Uterus (tissue), 4 donors: ENCODE data around the gene LPP. TPM values are rescaled to one million over a fixed set of nuclear protein-coding genes. Genes with fewer than 3 reads are reported as not detected.

Experiments used
- DNase-seq, 2 donors: peaks; one replicate each; pipeline ENCODE4 v3.0.0-alpha.2; 2019 to 2020
- H3K27ac ChIP-seq, 2 donors: fragments of 200-600 bp; sonication (generic); 1 replicate in 1 of 2; 2 replicates in 1 of 2; pipeline ENCODE4 v1.5.1; 2016 to 2018
- H3K27me3 ChIP-seq, 2 donors: fragments of 200-600 bp; sonication (generic); one replicate each; pipeline ENCODE4 v1.5.1; 2018 to 2019; ENCODE audit warnings: control low read depth in 1 of 2
- H3K36me3 ChIP-seq, 2 donors: fragments of 200-600 bp; sonication (generic); one replicate each; pipeline ENCODE4 v1.5.1; 2019; ENCODE audit warnings: control low read depth in 1 of 2
- H3K4me1 ChIP-seq, 2 donors: fragments of 200-600 bp; sonication (generic); one replicate each; pipeline ENCODE4 v1.5.1; 2018 to 2019; ENCODE audit warnings: control low read depth in 1 of 2
- H3K4me3 ChIP-seq, 2 donors: fragments of 200-600 bp; sonication (generic); 1 replicate in 1 of 2; 2 replicates in 1 of 2; pipeline ENCODE4 v1.5.1; 2018 to 2019; ENCODE audit warnings: mild to moderate bottlenecking in 1 of 2
- H3K9me3 ChIP-seq, 2 donors: fragments of 200-600 bp; sonication (generic); one replicate each; pipeline ENCODE4 v1.5.1; 2019; ENCODE audit warnings: control low read depth in 1 of 2
- POLR2A ChIP-seq, 2 donors: fragments of 450-650 bp; IDR thresholded peaks; one replicate each; pipeline ENCODE4 v1.6.1; 2016; ENCODE audit warnings: antibody characterized with exemption in 2 of 2, mild to moderate bottlenecking in 1 of 2, moderate library complexity in 1 of 2
- intact Hi-C: fragments of 100-400 bp; cut with DNase I; formaldehyde crosslinking; loops from one replicate; pipeline ENCODE4 v1.15.1; 2023; ENCODE audit warnings: low total_unique reads
- total RNA-seq, 4 donors: library from RNA; depleted of rRNA in 3 of 4; stranded (reverse); fragments of >200 nt in 3 of 4; gene quantifications; one replicate each; pipeline versions ENCODE4 v1.1.0 to v1.2.4, GENCODE V29; 2014 to 2023
- TF ChIP-seq, protein P1 (sequence below), 4 experiments: fragments of 200-600 bp in 2 of 4; fragments of 450-650 bp in 2 of 4; sonication (generic) in 2 of 4; IDR thresholded peaks; one replicate each; pipeline ENCODE4 v1.5.1; 2016 to 2019; ENCODE audit warnings: antibody characterized with exemption in 4 of 4, mild to moderate bottlenecking in 2 of 4, moderate library complexity in 1 of 4
- donor health status: DM: yes; HTN: yes; CAD: no.

Gene LPP
- total RNA-seq, 4 donors from 2014 or later, result 180 to 1,374 (median 712) TPM

DNA sequence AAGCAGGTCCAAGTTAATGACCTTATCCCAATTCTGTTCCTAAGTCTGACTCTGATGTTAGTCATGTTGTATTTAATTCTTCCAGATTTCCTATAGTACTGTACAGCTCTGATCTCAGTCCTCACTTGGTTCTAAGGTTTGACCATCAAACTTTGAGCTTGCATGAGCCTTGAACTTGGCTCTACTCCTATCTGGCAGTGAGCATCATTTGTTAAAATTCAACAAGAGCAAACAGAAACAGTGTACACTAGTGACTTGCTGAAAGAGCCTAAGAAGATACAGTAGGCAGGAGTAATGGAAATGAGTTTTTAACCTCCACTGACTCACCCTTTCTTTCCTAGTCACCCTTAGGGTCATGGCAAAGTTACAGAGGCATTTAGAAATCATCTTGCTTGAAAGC lies 566.7 kb downstream of the LPP start:
- no peak for DNase-seq
- no peak for TF ChIP-seq POLR2A (IDR thresholded peaks at IDR 0.05)
- TF ChIP-seq, protein P1, sequence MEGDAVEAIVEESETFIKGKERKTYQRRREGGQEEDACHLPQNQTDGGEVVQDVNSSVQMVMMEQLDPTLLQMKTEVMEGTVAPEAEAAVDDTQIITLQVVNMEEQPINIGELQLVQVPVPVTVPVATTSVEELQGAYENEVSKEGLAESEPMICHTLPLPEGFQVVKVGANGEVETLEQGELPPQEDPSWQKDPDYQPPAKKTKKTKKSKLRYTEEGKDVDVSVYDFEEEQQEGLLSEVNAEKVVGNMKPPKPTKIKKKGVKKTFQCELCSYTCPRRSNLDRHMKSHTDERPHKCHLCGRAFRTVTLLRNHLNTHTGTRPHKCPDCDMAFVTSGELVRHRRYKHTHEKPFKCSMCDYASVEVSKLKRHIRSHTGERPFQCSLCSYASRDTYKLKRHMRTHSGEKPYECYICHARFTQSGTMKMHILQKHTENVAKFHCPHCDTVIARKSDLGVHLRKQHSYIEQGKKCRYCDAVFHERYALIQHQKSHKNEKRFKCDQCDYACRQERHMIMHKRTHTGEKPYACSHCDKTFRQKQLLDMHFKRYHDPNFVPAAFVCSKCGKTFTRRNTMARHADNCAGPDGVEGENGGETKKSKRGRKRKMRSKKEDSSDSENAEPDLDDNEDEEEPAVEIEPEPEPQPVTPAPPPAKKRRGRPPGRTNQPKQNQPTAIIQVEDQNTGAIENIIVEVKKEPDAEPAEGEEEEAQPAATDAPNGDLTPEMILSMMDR (IDR thresholded peaks at IDR 0.05), result no peak
- H3K9me3 ChIP-seq, result no peaks in the 10 kb centered on the region
- no peak overlapping the region for H3K4me3 ChIP-seq
- H3K36me3 ChIP-seq, result no peaks in the 10 kb centered on the region
- H3K4me1 ChIP-seq, result no peaks in the 10 kb centered on the region
- H3K27me3 ChIP-seq, result no peaks in the 10 kb centered on the region
- H3K27ac ChIP-seq, result no peak overlapping the region
- intact Hi-C loops, result no loop called here

DNA sequence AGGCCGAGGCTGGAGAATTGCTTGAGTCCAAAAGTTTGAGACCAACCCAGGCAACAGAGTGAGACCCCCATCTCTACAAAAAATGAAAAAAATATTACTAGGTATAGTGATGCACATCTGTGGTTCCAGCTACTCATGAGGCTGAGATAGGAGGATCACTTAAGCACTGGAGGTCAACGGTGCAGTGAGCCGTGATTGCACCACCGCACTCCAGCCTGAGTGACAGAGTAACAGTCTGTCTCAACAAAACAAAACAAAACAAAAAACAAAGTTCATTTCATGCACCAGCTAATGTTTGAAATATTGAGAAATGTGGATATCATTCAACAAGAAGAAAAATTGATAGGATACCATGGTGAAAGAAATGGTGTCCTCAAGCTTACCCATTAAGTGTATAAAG lies 567.4 kb downstream of the LPP start:
- DNase-seq, result no peak
- no peaks in the 10 kb centered on the region for H3K36me3 ChIP-seq
- TF ChIP-seq, protein P1 (IDR thresholded peaks at IDR 0.05), result no peak
- no peak for TF ChIP-seq POLR2A (IDR thresholded peaks at IDR 0.05)
- intact Hi-C loops, result no loop called here
- H3K27ac ChIP-seq, result no peak overlapping the region
- no peaks in the 10 kb centered on the region for H3K27me3 ChIP-seq
- no peak overlapping the region for H3K4me3 ChIP-seq
- H3K4me1 ChIP-seq, result no peaks in the 10 kb centered on the region
- no peaks in the 10 kb centered on the region for H3K9me3 ChIP-seq

DNA sequence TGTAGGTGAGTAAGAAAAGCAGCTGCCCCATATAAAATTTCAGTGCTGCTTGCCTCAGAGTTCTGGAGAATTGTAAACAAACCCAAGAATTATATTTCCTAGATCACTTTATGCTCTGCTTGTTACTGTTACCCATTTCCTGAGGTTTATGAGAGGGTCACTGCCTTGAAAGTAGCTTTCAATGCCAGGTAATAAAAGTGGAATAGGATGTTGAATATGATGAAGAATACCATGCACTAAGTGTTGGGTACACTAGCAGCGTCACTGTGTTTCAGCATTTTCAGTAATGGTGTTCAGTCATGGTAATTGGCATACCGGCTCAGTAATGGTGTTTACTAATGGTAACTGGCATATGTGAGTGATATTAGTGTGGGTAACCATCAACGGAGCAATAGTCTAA lies 568.0 kb downstream of the LPP start:
- Histone ChIP-seq H3K27me3 (no peaks in the 10 kb centered on the region), H3K9me3 (no peaks in the 10 kb centered on the region), H3K4me1 (no peaks in the 10 kb centered on the region), H3K27ac (no peak overlapping the region), H3K36me3 (no peaks in the 10 kb centered on the region), H3K4me3 (no peak overlapping the region)
- intact Hi-C loops, result no loop called here
- no peak for DNase-seq
- TF ChIP-seq, protein P1 (IDR thresholded peaks at IDR 0.05), result no peak
- TF ChIP-seq POLR2A (IDR thresholded peaks at IDR 0.05), result no peak

DNA sequence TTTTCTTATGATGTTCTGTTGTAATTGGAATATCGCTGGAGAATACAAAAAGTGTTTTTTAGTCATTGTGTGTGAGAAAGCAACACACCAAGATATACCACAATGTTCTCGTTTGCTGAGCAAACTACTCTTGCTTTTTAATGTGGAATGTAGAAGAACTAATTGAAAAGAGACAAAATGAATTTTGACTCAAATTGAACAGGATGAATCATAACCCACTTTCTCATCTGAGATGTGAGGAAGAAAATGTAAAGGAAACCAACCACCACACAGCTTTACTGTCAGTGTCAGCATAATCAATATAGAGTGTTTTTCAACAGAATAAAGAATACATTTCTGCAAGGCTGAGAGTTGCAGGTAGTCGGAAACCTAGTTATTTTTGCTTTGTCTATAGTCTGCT lies 569.0 kb downstream of the LPP start:
- H3K4me3 ChIP-seq, result no peak overlapping the region
- no peaks in the 10 kb centered on the region for H3K4me1 ChIP-seq
- TF ChIP-seq, protein P1 (IDR thresholded peaks at IDR 0.05), result no peak
- TF ChIP-seq POLR2A (IDR thresholded peaks at IDR 0.05), result no peak
- no peaks in the 10 kb centered on the region for H3K36me3 ChIP-seq
- H3K27ac ChIP-seq, result no peak overlapping the region
- no peaks in the 10 kb centered on the region for H3K9me3 ChIP-seq
- DNase-seq, result no peak
- no peaks in the 10 kb centered on the region for H3K27me3 ChIP-seq
- intact Hi-C loops, result no loop called here

DNA sequence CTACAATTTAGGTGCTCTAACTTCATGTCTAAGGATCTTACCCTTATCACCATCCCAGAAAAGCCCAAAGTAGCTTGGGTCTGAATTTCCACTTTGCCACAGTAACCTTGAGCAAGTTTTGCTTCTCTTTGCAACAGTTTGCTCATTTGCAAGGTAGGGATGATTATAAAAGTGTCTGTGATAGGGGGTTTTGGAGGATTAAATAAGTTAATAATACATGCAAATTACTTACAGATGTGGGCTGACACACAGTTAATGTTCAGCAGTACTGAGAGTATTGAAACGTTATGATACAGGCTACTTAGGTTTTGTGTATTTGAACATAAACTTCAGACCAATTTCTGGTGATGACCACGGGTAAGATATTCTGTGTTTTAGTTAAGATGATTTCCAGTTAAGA lies 573.1 kb downstream of the LPP start:
- intact Hi-C loops, result no loop called here
- no peaks in the 10 kb centered on the region for H3K36me3 ChIP-seq
- no peak for DNase-seq
- no peaks in the 10 kb centered on the region for H3K9me3 ChIP-seq
- no peak for TF ChIP-seq POLR2A (IDR thresholded peaks at IDR 0.05)
- TF ChIP-seq, protein P1 (IDR thresholded peaks at IDR 0.05), result no peak
- no peak overlapping the region for H3K27ac ChIP-seq
- no peaks in the 10 kb centered on the region for H3K27me3 ChIP-seq
- H3K4me1 ChIP-seq, result no peaks in the 10 kb centered on the region
- H3K4me3 ChIP-seq, result no peak overlapping the region
